Activated CD4-positive, alpha-beta T cell treated with anti-CD3 and anti-CD28 coated beads, Interleukin-2, amount 10 ng/mL, durations not matched to agents 24 days and 14 days (primary cell): ENCODE data around the gene FSD2. TPM values are rescaled to one million over a fixed set of nuclear protein-coding genes. Genes with fewer than 3 reads are reported as not detected.
"Not testable (repeated sequence)": the region's sequence is repeated elsewhere in the genome, so short reads cannot be mapped to it uniquely, and the experiment has no call there.

Source experiments
- DNase-seq: peaks from one replicate; pipeline ENCODE4 v3.0.0; 2022
- H3K27ac Mint-ChIP-seq: one replicate; pipeline ENCODE4 v1.8.0; 2022; ENCODE audit warnings: mild to moderate bottlenecking, mixed read lengths
- H3K27me3 Mint-ChIP-seq: one replicate; pipeline ENCODE4 v1.8.0; 2022; ENCODE audit warnings: mixed read lengths
- H3K36me3 Mint-ChIP-seq: one replicate; pipeline ENCODE4 v1.8.0; 2022; ENCODE audit warnings: low read depth, mild to moderate bottlenecking, mixed read lengths
- H3K4me1 Mint-ChIP-seq: one replicate; pipeline ENCODE4 v1.8.0; 2021; ENCODE audit warnings: mixed read lengths
- H3K4me3 Mint-ChIP-seq: one replicate; pipeline ENCODE4 v1.8.0; 2022; ENCODE audit warnings: mild to moderate bottlenecking, moderate library complexity, mixed read lengths
- H3K9me3 Mint-ChIP-seq: one replicate; pipeline ENCODE4 v1.8.0; 2021; ENCODE audit warnings: mixed read lengths
- intact Hi-C: fragments of 100-400 bp; cut with micrococcal nuclease; formaldehyde crosslinking; loops from one replicate; pipeline ENCODE4 v1.15.1; 2023
- total RNA-seq: library from RNA; stranded (reverse); gene quantifications from 2 replicates; pipeline ENCODE4 v1.2.3, GENCODE V29; 2022

FSD2 gene
- total RNA-seq, 1 donor from 2014 or later: not detected

- Mint-ChIP-seq H3K4me3 (no peak overlapping the region), H3K27me3 (peaks cover 7% of the 10 kb centered on the region), H3K36me3 (no peaks in the 10 kb centered on the region), H3K9me3 (no peaks in the 10 kb centered on the region), H3K4me1 (no peaks in the 10 kb centered on the region), H3K27ac (no peak overlapping the region)
- intact Hi-C loops: loop anchor here (5.0 kb wide), 1 partner anchor 290 kb away; no protein-coding TSS in a partner anchor
- DNase-seq: no peak
These were observed 93.8 kb downstream of the FSD2 start for GRCh38 chr15:82712036-82712435.

GRCh38 chr15:82710926-82711490 lies 94.9 kb downstream of the FSD2 start:
- H3K4me1 Mint-ChIP-seq: no peaks in the 10 kb centered on the region
- intact Hi-C loops: loop anchor here (5.0 kb wide), 1 partner anchor 291 kb away; no protein-coding TSS in a partner anchor
- peaks cover 6% of the 10 kb centered on the region for H3K27me3 Mint-ChIP-seq
- no peak for DNase-seq
- H3K4me3 Mint-ChIP-seq: peak overlapping the region; percentile 24
- H3K36me3 Mint-ChIP-seq: no peaks in the 10 kb centered on the region
- H3K27ac Mint-ChIP-seq: no peak overlapping the region
- H3K9me3 Mint-ChIP-seq: no peaks in the 10 kb centered on the region

- no peaks in the 10 kb centered on the region for H3K9me3 Mint-ChIP-seq
- no peaks in the 10 kb centered on the region for H3K36me3 Mint-ChIP-seq
- peak overlapping the region; percentile 65 for H3K4me3 Mint-ChIP-seq
- no peaks in the 10 kb centered on the region for H3K4me1 Mint-ChIP-seq
- intact Hi-C loops: loop anchor here (5.0 kb wide), 1 partner anchor 292 kb away; no protein-coding TSS in a partner anchor
- DNase-seq: no peak
- H3K27me3 Mint-ChIP-seq: peaks cover 6% of the 10 kb centered on the region
- H3K27ac Mint-ChIP-seq: no peak overlapping the region
These were observed 95.7 kb downstream of the FSD2 start for GRCh38 chr15:82710208-82710555.

- DNase-seq: peak; percentile 93
- Mint-ChIP-seq H3K36me3 (no peaks in the 10 kb centered on the region), H3K27me3 (peaks cover 6% of the 10 kb centered on the region), H3K4me3 (peak within 1 kb of the TSS; percentile 65), H3K9me3 (no peaks in the 10 kb centered on the region), H3K4me1 (no peaks in the 10 kb centered on the region), H3K27ac (no peak within 1 kb of the TSS)
- intact Hi-C loops: loop anchor here (1.0 to 5.0 kb wide), 3 partner anchors 41 to 293 kb away; no protein-coding TSS in a partner anchor
These were observed 96.3 kb downstream of the FSD2 start, which contains the start of gene AP3B2 for GRCh38 chr15:82709421-82710207. Gene AP3B2 (minus strand): TSS chr15:82709875. CDS start chr15:82709706, 169 bp downstream.

- H3K27me3 Mint-ChIP-seq: peaks cover 6% of the 10 kb centered on the region
- H3K36me3 Mint-ChIP-seq: no peaks in the 10 kb centered on the region
- no peak overlapping the region for H3K4me3 Mint-ChIP-seq
- H3K27ac Mint-ChIP-seq: no peak overlapping the region
- intact Hi-C loops: loop anchor here (1.0 kb wide), 2 partner anchors 41 to 102 kb away; no protein-coding TSS in a partner anchor
- DNase-seq: no peak
- no peaks in the 10 kb centered on the region for H3K4me1 Mint-ChIP-seq
- H3K9me3 Mint-ChIP-seq: no peaks in the 10 kb centered on the region
These were observed 96.8 kb downstream of the FSD2 start for GRCh38 chr15:82709081-82709420.

- H3K36me3 Mint-ChIP-seq, intact Hi-C loops, H3K27ac Mint-ChIP-seq, H3K4me3 Mint-ChIP-seq, H3K9me3 Mint-ChIP-seq, DNase-seq, H3K4me1 Mint-ChIP-seq, H3K27me3 Mint-ChIP-seq: not testable (repeated sequence)
These were observed 100.0 kb downstream of the FSD2 start for GRCh38 chr15:82705856-82706255.

Other genes with a start within 250 kb of the FSD2 start
- gene CPEB1, start 158.7 kb downstream of the FSD2 start, total RNA-seq: 0.12 TPM in 1 of 2 replicates, not detected in the other
- gene AP3B2, start 96.2 kb downstream of the FSD2 start, total RNA-seq: not detected in 2 replicates
- 5.1 and 6.7 TPM in 2 replicates for gene WHAMM, start 3.6 kb upstream of the FSD2 start, total RNA-seq
- gene HOMER2, start 146.7 kb upstream of the FSD2 start, total RNA-seq: 29.3 and 32.1 TPM in 2 replicates
- gene RAMAC, start 180.1 kb upstream of the FSD2 start, total RNA-seq: 23.9 and 26.4 TPM in 2 replicates
- 23.6 and 30.8 TPM in 2 replicates for gene C15orf40, start 205.6 kb upstream of the FSD2 start, total RNA-seq